Activated naive CD4-positive, alpha-beta T cell treated with Interleukin-2 at 50 U/mL for 16 hours (primary cell): ENCODE data around the gene SERPINF2.
"Not testable (repeated sequence)": the region's sequence is repeated elsewhere in the genome, so short reads cannot be mapped to it uniquely, and the experiment has no call there.

Experiments used
- DNase-seq: peaks from one replicate; pipeline ENCODE4 v3.0.0-alpha.2; 2020

SERPINF2 gene

DNA sequence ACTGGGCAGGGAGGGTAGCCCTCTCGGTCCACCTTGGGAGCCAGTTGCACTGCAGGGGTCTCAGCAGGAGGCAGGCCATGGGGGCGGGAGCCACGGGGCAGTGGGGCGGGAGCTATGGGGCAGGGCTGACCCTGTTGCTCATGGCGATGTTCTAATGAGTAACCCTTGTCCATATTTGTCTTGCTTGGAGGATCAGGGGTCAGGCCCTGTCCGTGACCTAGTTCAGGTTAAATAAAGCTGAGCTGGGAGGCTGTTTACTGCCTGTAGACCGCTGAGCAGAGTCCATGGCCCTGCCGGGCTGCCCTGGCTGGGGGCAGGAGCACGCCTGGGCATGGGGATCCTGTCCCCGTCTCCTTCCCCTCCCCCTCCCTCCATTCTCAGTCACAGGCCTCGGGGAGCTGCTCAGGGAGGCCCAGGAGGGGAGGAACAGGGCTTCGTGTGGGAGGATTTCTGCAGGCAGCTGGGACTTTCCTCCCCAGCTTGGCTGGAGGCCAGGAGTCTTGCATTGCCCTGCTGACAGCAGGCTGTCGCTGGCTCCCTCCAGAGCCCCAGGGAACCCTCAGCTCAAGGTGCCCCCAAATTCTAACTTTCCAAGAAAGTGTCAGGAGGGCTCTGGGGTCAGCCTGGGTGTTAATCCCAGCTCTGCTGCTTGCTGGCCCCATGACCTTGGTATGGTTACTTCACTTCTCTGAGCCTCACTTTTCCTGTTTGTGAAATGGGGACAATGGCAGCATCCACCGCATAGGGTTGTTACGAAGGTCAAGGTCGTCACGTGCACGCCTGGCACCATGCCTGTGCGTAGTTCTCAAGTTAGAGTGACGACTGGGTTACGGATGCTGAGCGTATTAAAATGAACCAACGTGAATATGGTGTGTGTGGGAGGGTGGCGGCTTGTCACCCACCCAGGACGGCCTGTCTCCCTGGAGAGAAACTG is 6.1 kb upstream of the SERPINF2 start:
- DNase-seq, result peak; percentile 67

DNA sequence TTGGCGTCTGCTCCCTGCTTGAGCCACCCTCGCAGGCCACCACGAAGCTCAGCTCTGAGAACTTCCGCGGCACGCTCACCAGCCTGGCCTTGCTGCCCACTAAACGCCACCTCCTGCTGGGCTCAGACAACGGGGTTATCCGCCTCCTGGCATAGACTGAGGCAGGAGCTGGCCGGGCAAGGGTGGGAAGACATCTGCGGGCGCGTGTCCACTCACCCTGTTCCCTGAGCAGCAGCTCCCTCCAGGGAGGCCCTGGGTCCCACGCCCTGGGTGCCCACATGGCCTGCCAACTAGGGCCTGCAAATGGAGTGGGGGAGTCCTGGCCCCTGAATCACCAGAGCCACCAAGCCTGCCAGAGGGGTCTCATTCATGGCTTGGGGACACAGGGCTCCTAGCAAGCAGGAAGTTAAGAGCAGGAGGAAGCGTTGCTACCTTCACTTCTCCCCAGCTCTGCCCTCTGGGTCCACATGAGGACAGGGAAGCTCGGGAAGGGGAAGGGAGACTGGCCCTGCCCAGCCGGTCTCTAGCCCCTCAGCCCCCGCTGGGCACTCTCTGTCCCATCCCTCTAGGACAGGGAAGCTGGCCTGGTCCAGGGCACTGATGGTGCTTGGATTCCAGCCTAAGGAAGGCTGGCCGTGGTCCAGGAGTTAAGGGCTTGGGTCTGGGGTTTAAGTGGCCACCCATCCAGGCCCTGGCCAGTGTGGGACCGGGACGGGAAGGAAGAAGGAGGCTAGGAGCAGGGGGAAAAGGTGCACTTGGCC is 5.0 kb upstream of the SERPINF2 start:
- DNase-seq, result no peak

DNA sequence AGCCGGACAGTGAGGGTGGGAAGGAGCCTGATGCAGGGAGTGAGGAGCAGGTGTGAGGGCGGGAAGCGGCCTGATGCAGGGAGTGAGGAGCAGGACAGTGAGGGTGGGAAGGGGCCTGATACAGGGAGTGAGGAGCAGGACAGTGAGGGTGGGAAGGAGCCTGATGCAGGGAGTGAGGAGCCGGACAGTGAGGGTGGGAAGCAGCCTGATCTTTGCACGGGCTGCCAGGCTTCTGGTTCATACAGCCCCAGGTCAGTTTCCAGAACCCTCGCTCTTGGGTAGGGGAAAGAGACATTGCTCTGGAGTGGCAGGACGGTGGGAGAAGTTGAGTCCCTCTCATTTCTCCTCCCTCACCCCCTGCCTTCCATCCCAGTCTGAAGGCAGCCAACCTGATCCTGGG is 772 bp upstream of the SERPINF2 start:
- DNase-seq, result not testable (repeated sequence)

DNA sequence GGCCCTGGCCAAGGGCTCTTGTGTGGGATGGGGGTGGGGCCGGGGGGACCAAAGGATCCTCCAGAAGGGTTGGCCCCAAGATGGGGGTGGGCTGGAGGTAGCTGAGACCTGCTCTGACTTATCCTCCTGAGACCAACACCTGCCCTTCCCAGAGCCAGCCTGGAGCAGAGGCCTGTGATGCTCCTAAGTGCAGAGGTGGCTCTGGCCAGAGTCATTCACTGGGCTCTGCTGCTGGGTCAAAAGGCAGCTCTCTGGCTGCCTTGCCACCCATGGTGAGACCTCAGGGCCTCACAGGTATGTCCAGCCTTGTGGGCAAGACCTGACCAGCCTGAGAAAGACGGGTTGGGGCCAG is 393 bp downstream of the SERPINF2 start:
- DNase-seq, result no peak

DNA sequence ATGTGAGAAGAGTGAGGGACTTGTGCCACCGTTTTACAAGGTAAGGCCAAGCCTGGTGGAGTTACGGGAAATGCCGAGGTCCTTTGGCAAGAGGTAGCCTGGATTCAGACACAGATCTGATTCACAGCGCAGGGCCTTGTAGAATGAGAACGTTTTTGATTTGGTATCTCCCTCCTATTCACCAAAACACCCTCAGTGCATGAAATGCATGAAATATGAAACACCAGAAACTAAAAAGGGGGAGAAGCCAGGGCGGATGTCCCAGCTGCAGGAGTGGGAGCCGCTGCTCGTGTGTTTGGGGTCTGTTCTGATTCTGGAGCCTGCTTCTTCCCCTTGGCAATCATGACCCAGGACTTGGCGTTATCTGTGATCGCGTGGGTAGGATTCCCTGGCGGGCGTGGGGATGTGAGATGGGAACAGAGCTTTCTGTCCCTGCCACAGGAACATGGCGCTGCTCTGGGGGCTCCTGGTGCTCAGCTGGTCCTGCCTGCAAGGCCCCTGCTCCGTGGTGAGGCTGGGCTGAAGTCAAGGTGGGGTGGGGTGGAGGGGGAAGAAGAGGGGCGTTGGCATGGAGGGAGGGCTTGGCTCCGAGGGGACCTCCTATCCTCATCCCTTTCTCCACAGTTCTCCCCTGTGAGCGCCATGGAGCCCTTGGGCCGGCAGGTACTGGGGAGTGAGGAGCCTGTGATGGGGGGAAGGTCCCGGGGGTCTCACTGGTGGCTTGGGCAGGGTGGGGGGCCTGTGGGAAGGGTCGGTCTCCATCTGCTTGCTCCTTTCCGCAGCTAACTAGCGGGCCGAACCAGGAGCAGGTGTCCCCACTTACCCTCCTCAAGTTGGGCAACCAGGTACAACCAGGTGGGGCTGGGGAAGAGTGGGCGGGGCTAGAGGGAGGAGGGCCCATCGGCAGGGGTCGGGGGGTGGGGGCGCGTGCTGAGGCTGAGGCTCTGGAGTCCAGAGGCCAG is 2.2 kb downstream of the SERPINF2 start:
- no peak for DNase-seq

DNA sequence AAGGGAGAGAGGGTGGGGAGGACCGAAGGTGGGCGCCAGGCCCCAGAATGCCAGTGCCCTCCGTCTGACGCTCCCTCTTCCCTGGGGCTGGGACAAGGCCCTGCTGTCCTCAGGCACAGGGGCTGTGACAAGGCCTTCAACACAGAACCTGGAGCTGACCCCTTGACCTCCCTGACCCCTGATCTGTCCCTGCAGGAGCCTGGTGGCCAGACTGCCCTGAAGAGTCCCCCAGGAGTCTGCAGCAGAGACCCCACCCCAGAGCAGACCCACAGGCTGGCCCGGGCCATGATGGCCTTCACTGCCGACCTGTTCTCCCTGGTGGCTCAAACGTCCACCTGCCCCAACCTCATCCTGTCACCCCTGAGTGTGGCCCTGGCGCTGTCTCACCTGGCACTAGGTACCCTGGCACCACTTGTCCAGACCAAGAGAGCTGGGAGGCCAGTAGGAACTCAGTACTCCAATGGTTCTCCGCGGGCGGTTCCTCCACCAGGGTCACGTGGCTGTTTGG is 2.9 kb downstream of the SERPINF2 start:
- no peak for DNase-seq

DNA sequence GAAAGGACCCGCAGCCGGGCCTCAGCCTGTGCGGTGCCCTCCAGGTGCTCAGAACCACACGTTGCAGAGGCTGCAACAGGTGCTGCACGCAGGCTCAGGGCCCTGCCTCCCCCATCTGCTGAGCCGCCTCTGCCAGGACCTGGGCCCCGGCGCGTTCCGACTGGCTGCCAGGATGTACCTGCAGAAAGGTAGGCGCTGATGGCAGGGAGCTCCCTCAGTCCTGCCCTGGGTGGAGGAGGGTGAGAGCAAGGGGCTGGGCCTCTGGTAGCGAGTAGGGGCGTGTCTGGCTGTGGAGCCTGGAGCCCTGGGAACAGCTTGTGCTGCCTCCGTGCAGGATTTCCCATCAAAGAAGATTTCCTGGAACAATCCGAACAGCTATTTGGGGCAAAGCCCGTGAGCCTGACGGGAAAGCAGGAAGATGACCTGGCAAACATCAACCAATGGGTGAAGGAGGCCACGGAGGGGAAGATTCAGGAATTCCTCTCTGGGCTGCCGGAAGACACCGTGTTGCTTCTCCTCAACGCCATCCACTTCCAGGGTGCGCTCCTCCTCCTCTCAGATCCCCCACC is 4.4 kb downstream of the SERPINF2 start:
- DNase-seq, result no peak

DNA sequence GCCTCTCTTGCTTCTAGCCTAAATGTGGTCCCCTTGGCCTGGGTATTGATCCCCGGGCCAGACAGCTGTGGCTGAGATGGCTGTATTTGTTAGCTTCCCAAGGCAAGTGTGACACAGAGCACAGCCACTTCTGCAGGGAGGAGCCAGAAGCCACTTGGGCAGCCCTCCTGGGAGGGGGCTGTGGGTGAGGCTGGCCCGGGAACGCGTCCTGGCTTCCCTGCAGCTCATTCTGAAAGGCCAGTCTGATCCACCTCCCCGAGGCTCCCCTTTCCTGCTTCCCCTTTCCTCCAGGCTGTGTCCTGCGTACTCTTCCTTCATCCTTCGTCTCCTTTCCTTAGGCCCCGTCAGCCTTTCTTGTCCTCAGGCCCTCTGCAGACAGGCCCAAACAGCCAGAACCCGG is 8.0 kb downstream of the SERPINF2 start:
- DNase-seq, result no peak

DNA sequence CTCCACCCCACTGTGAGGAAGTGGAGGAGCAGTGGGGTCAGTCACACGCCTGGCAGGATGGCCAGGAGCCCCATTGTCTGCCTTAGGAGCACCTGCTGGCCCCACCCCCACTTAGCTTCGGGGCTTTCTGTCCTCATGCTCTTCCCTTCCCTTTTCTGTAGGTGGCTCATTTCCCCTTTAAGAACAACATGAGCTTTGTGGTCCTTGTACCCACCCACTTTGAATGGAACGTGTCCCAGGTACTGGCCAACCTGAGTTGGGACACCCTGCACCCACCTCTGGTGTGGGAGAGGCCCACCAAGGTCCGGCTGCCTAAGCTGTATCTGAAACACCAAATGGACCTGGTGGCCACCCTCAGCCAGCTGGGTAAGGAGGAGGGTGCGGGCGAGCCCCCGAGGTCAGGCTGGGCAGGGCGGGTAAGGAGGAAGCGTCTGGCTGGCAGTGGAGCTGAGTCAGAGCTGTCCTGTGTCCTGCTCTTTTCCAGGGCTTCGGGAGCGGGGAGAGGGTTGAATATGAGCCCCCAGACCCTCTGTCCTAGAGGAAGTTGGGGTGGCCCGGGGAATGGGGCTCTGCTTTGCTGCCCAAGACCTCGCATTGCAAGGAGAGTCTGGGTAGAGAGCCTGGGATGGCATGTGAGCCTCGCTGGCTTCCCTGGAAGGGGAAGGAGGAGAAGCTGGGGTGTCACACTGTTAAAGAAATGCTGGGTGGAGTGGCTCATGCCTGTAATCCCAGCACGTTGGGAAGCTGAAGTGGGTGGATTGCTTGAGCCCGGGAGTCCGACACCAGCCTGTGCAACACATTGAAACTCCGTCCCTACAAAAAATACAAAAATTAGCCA is 10.0 kb downstream of the SERPINF2 start:
- no peak for DNase-seq

DNA sequence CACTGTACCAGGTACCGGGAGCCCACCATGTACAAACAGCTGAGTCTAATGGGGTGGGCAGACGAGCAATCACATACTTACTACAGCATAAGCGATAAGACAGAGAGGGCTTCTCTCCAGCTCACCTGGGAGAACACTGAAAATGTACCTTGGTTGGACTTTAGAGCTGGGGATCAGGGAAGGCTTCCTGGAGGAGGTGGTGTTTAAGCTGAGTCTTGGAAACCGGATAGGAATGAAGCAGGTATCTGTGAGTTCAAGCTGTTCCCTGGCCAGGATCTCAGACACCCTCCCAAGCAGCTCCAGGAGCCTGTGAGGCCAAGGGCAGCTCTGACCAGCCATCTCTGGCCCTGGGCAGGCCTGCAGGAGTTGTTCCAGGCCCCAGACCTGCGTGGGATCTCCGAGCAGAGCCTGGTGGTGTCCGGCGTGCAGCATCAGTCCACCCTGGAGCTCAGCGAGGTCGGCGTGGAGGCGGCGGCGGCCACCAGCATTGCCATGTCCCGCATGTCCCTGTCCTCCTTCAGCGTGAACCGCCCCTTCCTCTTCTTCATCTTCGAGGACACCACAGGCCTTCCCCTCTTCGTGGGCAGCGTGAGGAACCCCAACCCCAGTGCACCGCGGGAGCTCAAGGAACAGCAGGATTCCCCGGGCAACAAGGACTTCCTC is 11.2 kb downstream of the SERPINF2 start:
- DNase-seq, result no peak

DNA sequence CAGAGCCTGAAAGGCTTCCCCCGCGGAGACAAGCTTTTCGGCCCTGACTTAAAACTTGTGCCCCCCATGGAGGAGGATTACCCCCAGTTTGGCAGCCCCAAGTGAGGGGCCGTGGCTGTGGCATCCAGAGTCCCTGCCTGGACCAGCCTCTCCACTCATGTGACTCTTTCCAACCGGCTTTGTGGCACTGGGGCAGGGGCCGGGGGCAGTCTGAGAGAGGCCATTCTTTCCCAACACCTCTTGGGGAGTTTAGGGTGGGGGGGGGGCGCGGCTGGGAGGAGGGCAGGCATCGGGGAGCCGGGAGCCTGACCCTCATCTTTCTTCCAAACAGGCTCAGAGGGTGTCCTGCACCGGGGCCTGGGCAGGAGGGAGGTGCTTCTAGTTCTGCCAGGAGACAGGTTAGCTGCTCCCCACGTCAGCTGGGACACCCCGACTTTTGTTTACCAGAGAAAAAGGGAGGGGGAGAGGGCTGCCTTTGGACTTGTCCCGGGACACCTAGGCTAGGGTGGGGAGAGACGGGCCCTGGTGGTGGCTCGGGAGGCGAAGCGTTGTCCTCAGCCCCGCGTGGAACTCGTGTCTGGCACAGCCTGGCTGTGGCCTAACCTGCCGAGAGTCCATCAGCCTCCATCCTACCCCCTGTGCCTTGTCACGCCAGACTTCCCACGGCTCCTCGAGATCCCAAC is 11.9 kb downstream of the SERPINF2 start:
- no peak for DNase-seq

DNA sequence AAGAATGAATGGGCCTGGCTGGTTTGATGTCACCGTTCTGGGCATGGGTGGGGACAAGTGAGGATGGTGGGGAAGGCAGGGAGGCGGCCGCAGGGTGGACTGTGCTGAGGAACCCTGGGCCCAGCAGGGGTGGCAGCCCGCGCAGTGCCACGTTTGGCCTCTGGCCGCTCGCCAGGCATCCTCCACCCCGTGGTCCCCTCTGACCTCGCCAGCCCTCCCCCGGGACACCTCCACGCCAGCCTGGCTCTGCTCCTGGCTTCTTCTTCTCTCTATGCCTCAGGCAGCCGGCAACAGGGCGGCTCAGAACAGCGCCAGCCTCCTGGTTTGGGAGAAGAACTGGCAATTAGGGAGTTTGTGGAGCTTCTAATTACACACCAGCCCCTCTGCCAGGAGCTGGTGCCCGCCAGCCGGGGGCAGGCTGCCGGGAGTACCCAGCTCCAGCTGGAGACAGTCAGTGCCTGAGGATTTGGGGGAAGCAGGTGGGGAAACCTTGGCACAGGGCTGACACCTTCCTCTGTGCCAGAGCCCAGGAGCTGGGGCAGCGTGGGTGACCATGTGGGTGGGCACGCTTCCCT is 12.7 kb downstream of the SERPINF2 start:
- DNase-seq, result no peak

DNA sequence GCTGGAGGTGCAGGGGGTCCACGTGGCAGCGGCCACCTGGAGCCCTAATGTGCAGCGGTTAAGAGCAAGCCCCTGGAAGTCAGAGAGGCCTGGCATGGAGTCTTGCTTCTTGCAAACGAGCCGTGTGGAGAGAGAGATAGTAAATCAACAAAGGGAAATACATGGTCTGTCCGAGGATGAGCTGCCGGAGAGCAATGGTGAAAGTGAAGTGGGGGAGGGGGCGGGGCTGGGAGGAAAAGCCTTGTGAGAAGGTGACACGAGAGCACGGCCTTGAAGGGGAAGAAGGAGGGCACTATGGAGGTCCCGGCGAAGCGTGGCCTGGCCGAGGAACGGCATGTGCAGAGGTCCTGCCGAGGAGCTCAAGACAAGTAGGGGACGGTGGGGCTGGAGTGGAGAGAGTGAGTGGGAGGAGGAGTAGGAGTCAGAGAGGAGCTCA is 13.2 kb downstream of the SERPINF2 start:
- no peak for DNase-seq

DNA sequence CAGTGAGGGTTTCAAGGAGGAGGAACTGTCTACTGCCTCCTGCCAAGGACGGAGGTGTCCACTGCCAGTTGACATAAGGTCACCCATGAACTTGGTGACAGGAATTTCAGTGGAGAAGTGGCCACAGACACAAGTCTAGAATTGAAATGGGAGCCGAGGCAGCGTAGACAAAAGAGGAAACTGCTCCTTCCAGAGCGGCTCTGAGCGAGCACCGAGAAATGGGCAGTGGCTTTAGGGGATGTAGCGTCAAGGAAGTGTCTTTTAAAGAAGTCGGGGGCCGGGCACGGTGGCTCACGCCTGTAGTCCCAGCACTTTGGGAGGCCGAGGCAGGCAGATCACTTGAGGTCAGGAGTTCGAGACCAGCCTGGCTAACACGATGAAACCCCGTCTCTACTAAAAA is 16.1 kb downstream of the SERPINF2 start:
- DNase-seq, result no peak

DNA sequence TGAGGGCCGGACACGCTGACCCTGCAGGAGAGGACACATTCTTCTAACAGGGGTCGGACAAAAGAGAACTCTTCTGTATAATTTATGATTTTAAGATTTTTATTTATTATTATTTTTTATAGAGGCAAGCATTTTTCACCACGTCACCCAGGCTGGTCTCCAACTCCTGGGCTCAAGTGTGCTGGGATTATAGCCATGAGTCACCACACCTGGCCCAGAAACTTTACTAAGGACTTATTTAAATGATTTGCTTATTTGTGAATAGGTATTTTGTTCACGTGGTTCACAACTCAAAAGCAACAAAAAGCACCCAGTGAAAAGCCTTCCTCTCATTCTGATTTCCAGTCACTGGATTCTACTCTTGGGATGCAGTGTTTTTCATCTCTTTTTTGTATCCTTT is 16.9 kb downstream of the SERPINF2 start:
- no peak for DNase-seq

DNA sequence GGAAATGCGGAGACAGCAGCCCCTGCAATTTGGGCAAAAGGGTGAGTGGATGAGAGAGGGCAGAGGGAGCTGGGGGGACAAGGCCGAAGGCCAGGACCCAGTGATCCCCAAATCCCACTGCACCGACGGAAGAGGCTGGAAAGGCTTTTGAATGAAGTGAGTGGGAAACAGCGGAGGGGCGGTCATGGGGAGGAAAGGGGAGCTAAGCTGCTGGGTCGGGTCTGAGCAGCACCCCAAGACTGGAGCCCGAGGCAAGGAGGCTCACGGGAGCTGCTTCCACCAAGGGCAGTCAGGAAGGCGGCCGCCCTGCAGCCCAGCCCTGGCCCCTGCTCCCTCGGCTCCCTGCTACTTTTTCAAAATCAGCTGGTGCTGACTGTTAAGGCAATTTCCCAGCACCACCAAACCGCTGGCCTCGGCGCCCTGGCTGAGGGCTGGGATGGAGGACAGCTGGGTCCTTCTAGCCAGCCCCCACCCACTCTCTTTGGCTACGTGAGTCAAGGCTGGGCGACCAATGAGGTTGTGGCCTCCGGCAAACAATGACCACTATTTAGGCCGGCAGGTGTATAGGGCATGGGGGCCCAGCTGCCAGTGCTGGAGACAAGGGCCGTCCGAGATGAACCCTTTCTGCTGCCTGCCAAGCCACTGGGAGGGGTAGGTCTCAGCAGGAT is 19.7 kb downstream of the SERPINF2 start:
- no peak for DNase-seq

DNA sequence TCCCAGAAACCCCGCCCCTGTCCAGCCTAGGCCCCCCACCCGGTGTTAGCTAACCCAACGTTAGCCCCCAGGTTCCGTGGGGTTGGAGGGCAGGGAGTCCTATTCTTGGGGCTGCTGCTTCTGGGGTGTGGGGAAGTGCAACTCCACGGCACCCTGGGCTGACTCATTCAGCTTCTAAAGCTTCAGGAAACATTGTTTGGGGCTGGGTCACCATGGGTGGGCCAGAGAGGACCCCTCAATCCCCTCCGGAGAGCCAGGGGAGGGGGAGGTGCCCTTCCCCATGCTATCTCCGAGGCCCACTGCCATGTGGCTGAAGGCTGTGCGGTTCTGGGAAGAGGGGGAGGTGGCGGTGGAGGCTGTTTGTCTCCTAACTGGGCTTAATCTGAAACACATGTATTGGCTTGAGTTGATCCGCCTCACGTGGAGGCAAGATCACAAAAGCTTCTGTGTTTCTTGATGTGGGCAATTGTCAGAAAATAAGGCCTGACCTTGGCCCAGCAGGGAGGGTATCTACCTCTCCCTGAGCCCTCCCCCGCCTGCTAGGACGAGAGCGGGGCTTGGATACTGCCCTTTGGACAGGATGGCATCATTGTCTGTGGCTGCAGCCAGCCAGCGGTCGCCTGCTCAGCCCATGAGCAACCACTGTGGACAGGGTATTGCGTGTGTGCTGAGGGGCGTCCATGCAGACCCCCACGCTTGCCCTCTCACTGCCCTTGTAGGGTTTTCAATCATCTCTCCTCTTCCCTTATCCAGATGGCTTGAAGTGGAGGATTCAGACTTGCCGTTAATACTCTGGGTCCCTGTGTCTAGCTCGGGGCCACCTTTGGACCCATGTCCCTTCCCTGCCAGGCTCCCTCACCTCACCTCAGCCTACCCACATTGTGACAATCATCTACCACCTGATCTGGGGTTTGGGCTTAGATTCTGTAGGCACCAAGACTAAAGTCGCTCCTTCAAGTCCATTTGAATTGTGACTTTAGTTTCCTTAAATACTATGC is 20.5 kb downstream of the SERPINF2 start:
- peak; percentile 3 for DNase-seq

DNA sequence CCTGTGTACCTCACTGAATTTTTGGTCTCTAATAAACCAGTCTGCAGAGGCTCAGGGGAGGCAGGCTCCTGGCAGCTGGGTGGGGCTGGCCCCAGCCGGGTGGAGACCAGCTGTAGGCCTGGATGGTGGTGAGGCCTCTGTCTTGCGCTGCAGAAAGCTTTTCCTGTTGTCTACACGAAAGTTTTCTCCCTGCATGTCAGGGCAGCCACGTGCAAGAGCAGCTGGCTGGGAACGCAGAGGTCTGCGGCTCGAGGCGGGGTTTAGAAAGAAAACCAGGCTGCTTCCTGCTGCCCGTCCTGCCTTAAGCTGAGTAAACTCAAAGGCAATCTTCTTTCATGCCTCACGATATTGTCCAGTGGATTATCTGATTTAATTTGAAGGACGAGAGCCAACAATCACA is 21.6 kb downstream of the SERPINF2 start:
- peak; percentile 51 for DNase-seq
